Fibroblast of mammary gland (primary cell): ENCODE data around the gene HIVEP3.
A peak's percentile ranks its signal among the peaks of the same experiment; 100 is the strongest.

Experiments
- DNase-seq: peaks from one replicate; pipeline ENCODE4 v3.0.0-alpha.2; 2010; ENCODE audit warnings: low read depth
- H3K4me3 ChIP-seq: 2 replicates; pipeline ENCODE4 v1.5.1; 2011; ENCODE audit warnings: low read depth, mild to moderate bottlenecking, low read length, moderate library complexity; ENCODE audit not compliant: control insufficient read depth
- CTCF ChIP-seq: conservative IDR thresholded peaks from 2 replicates; pipeline ENCODE4 v1.5.1; 2011; ENCODE audit warnings: low read depth, low read length, inconsistent platforms; ENCODE audit not compliant: control insufficient read depth, insufficient read depth

HIVEP3 gene

GRCh38 chr1:41774471-41774990 lies 144.2 kb downstream of the HIVEP3 start:
- peak; percentile 74 for DNase-seq
- no peak for TF ChIP-seq CTCF
- H3K4me3 ChIP-seq = no peak overlapping the region

GRCh38 chr1:41773842-41774241 lies 144.9 kb downstream of the HIVEP3 start:
- DNase-seq = no peak
- H3K4me3 ChIP-seq = no peak overlapping the region

GRCh38 chr1:41773144-41773591 lies 145.6 kb downstream of the HIVEP3 start:
- peak; percentile 91 for DNase-seq
- no peak for TF ChIP-seq CTCF
- H3K4me3 ChIP-seq = no peak overlapping the region

More at GRCh38 chr1:41773842-41774241, 144.9 kb downstream of the HIVEP3 start:
- no peak for TF ChIP-seq CTCF

- TF ChIP-seq CTCF = no peak
- DNase-seq = no peak
- H3K4me3 ChIP-seq = no peak overlapping the region
Measured at GRCh38 chr1:41769068-41769467, 149.7 kb downstream of the HIVEP3 start.

GRCh38 chr1:41768583-41768982 lies 150.1 kb downstream of the HIVEP3 start:
- no peak overlapping the region for H3K4me3 ChIP-seq
- no peak for DNase-seq

GRCh38 chr1:41767534-41768525 lies 150.9 kb downstream of the HIVEP3 start:
- no peak for DNase-seq
- H3K4me3 ChIP-seq = no peak overlapping the region
- TF ChIP-seq CTCF = no peak

More at GRCh38 chr1:41768583-41768982, 150.1 kb downstream of the HIVEP3 start:
- TF ChIP-seq CTCF = no peak
